ENCODE results near the gene NECTIN4. TPM values are rescaled to one million over a fixed set of nuclear protein-coding genes. Genes with fewer than 3 reads are reported as not detected.

NECTIN4 gene
- total RNA-seq, 1 donor from 2014 or later = 0.13 TPM

- Mint-ChIP-seq H3K4me3 (ENCODE audit: unreplicated experiment) (no peak overlapping the region), H3K9me3 (ENCODE audit: unreplicated experiment) (no peaks in the 10 kb centered on the region), H3K4me1 (ENCODE audit: unreplicated experiment) (peaks cover 3% of the 10 kb centered on the region), H3K27ac (ENCODE audit: unreplicated experiment) (no peak overlapping the region), H3K36me3 (ENCODE audit: low read depth, unreplicated experiment) (no peaks in the 10 kb centered on the region), H3K27me3 (ENCODE audit: unreplicated experiment) (peaks cover 3% of the 10 kb centered on the region)
- DNase-seq (ENCODE audit: low spot score) = no peak
- TF ChIP-seq, protein P1, sequence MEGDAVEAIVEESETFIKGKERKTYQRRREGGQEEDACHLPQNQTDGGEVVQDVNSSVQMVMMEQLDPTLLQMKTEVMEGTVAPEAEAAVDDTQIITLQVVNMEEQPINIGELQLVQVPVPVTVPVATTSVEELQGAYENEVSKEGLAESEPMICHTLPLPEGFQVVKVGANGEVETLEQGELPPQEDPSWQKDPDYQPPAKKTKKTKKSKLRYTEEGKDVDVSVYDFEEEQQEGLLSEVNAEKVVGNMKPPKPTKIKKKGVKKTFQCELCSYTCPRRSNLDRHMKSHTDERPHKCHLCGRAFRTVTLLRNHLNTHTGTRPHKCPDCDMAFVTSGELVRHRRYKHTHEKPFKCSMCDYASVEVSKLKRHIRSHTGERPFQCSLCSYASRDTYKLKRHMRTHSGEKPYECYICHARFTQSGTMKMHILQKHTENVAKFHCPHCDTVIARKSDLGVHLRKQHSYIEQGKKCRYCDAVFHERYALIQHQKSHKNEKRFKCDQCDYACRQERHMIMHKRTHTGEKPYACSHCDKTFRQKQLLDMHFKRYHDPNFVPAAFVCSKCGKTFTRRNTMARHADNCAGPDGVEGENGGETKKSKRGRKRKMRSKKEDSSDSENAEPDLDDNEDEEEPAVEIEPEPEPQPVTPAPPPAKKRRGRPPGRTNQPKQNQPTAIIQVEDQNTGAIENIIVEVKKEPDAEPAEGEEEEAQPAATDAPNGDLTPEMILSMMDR (IDR thresholded peaks at IDR 0.05; ENCODE audit: unreplicated experiment) = no peak
Measured at GRCh38 chr1:161059293-161059692, 30.1 kb downstream of the NECTIN4 start.

- no peak for DNase-seq (ENCODE audit: low spot score)
- peaks cover 4% of the 10 kb centered on the region for H3K36me3 Mint-ChIP-seq (ENCODE audit: low read depth, unreplicated experiment)
- H3K4me1 Mint-ChIP-seq (ENCODE audit: unreplicated experiment) = no peaks in the 10 kb centered on the region
- no peak overlapping the region for H3K4me3 Mint-ChIP-seq (ENCODE audit: unreplicated experiment)
- TF ChIP-seq, protein P1 (IDR thresholded peaks at IDR 0.05; ENCODE audit: unreplicated experiment) = no peak
- peaks cover under 1% of the 10 kb centered on the region for H3K27me3 Mint-ChIP-seq (ENCODE audit: unreplicated experiment)
- no peaks in the 10 kb centered on the region for H3K9me3 Mint-ChIP-seq (ENCODE audit: unreplicated experiment)
- no peak overlapping the region for H3K27ac Mint-ChIP-seq (ENCODE audit: unreplicated experiment)
Measured at GRCh38 chr1:161054805-161055204, 34.6 kb downstream of the NECTIN4 start.

DNA sequence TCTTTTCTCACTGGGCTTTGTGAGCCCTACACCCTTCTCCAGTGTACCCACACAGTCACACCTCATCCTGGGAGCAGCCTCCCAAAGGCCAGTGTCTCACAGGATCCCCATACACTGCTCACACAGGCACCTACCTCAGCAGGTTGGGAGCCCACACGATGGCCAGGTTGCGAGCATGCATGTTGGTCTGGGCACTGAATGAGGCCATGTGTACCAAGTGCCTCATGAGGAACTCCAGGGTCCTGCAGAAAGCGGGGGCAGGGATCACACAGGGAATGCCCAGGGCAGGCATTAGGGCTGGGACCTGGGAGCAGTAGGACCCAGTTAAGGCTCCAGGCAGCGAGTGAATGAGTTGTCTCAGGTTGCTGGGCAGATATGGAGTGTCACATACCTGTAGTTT, 35.1 kb downstream of the NECTIN4 start:
- TF ChIP-seq, protein P1 (IDR thresholded peaks at IDR 0.05; ENCODE audit: unreplicated experiment) = no peak
- Mint-ChIP-seq H3K4me3 (ENCODE audit: unreplicated experiment) (no peak overlapping the region), H3K4me1 (ENCODE audit: unreplicated experiment) (no peaks in the 10 kb centered on the region), H3K27ac (ENCODE audit: unreplicated experiment) (no peak overlapping the region), H3K9me3 (ENCODE audit: unreplicated experiment) (no peaks in the 10 kb centered on the region), H3K27me3 (ENCODE audit: unreplicated experiment) (no peaks in the 10 kb centered on the region), H3K36me3 (ENCODE audit: low read depth, unreplicated experiment) (peaks cover 4% of the 10 kb centered on the region)
- no peak for DNase-seq (ENCODE audit: low spot score)

GRCh38 chr1:161052899-161053298, 36.5 kb downstream of the NECTIN4 start:
- Mint-ChIP-seq H3K36me3 (ENCODE audit: low read depth, unreplicated experiment) (peaks cover 12% of the 10 kb centered on the region), H3K4me1 (ENCODE audit: unreplicated experiment) (no peaks in the 10 kb centered on the region), H3K4me3 (ENCODE audit: unreplicated experiment) (no peak overlapping the region), H3K27ac (ENCODE audit: unreplicated experiment) (no peak overlapping the region), H3K27me3 (ENCODE audit: unreplicated experiment) (peaks cover 4% of the 10 kb centered on the region), H3K9me3 (ENCODE audit: unreplicated experiment) (peaks cover 4% of the 10 kb centered on the region)
- no peak for DNase-seq (ENCODE audit: low spot score)
- TF ChIP-seq, protein P1 (IDR thresholded peaks at IDR 0.05; ENCODE audit: unreplicated experiment) = no peak

- Mint-ChIP-seq H3K4me1 (ENCODE audit: unreplicated experiment) (peaks cover 4% of the 10 kb centered on the region), H3K36me3 (ENCODE audit: low read depth, unreplicated experiment) (peaks cover 17% of the 10 kb centered on the region), H3K4me3 (ENCODE audit: unreplicated experiment) (no peak overlapping the region), H3K27me3 (ENCODE audit: unreplicated experiment) (peaks cover 9% of the 10 kb centered on the region), H3K9me3 (ENCODE audit: unreplicated experiment) (peaks cover 8% of the 10 kb centered on the region), H3K27ac (ENCODE audit: unreplicated experiment) (no peak overlapping the region)
- no peak for DNase-seq (ENCODE audit: low spot score)
- TF ChIP-seq, protein P1 (IDR thresholded peaks at IDR 0.05; ENCODE audit: unreplicated experiment) = no peak
Measured at GRCh38 chr1:161051219-161051618, 38.1 kb downstream of the NECTIN4 start.
